Measurements from ENCODE around the gene MAP3K7. TPM values are rescaled to one million over a fixed set of nuclear protein-coding genes. Genes with fewer than 3 reads are reported as not detected.
"Not testable (repeated sequence)": the region's sequence is repeated elsewhere in the genome, so short reads cannot be mapped to it uniquely, and the experiment has no call there.

Gene MAP3K7
- polyA plus RNA-seq, 1 experiment = 23.1 TPM

GRCh38 chr6:90572856-90573255 is 14.0 kb downstream of the MAP3K7 start:
- no peaks in the 10 kb centered on the region; the same call in 1 of the 2 replicates for H3K36me3 ChIP-seq (ENCODE audit: control insufficient read depth, insufficient read depth, low read length)
- POLR2A ChIA-PET = no interaction called here
- TF ChIP-seq, protein P1, sequence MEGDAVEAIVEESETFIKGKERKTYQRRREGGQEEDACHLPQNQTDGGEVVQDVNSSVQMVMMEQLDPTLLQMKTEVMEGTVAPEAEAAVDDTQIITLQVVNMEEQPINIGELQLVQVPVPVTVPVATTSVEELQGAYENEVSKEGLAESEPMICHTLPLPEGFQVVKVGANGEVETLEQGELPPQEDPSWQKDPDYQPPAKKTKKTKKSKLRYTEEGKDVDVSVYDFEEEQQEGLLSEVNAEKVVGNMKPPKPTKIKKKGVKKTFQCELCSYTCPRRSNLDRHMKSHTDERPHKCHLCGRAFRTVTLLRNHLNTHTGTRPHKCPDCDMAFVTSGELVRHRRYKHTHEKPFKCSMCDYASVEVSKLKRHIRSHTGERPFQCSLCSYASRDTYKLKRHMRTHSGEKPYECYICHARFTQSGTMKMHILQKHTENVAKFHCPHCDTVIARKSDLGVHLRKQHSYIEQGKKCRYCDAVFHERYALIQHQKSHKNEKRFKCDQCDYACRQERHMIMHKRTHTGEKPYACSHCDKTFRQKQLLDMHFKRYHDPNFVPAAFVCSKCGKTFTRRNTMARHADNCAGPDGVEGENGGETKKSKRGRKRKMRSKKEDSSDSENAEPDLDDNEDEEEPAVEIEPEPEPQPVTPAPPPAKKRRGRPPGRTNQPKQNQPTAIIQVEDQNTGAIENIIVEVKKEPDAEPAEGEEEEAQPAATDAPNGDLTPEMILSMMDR (IDR thresholded peaks at IDR 0.05; ENCODE audit: insufficient read depth, low read depth, low read length) = no peak
- no peak for DNase-seq (ENCODE audit: low read depth)
- H3K4me3 ChIP-seq (ENCODE audit: low read depth, low read length) = no peak overlapping the region
- CTCF ChIA-PET = no interaction called here
- H3K27me3 ChIP-seq (ENCODE audit: control insufficient read depth, insufficient read depth, low read length) = no peaks in the 10 kb centered on the region

GRCh38 chr6:90569223-90569622 is 17.6 kb downstream of the MAP3K7 start:
- no peak overlapping the region for H3K4me3 ChIP-seq (ENCODE audit: low read depth, low read length)
- no peaks in the 10 kb centered on the region for H3K27me3 ChIP-seq (ENCODE audit: control insufficient read depth, insufficient read depth, low read length)
- H3K36me3 ChIP-seq (ENCODE audit: control insufficient read depth, insufficient read depth, low read length) = no peaks in the 10 kb centered on the region; the same call in 1 of the 2 replicates
- ChIA-PET POLR2A (no interaction called here), CTCF (interaction anchor here (1.3 to 1.7 kb wide), 2 partner anchors 10 to 90 kb away, joined by 3 to 4 read pairs; no protein-coding TSS in a partner anchor)
- DNase-seq (ENCODE audit: low read depth) = no peak
- TF ChIP-seq, protein P1 (IDR thresholded peaks at IDR 0.05; ENCODE audit: insufficient read depth, low read depth, low read length) = no peak

DNA sequence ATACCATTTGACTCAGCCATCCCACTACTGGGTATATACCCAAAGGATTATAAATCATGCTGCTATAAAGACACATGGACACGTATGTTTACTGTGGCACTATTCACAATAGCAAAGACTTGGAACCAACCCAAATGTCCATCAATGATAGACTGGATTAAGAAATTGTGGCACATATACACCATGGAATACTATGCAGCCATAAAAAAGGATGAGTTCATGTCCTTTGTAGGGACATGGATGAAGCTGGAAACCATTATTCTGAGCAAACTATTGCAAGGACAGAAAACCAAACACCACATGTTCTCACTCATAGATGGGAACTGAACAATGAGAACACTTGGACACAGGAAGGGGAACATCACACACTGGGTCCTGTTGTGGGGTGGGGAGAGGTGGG is 19.2 kb downstream of the MAP3K7 start:
- H3K4me3 ChIP-seq (ENCODE audit: low read depth, low read length); DNase-seq (ENCODE audit: low read depth); H3K36me3 ChIP-seq (ENCODE audit: control insufficient read depth, insufficient read depth, low read length); CTCF ChIA-PET; POLR2A ChIA-PET; H3K27me3 ChIP-seq (ENCODE audit: control insufficient read depth, insufficient read depth, low read length): not testable (repeated sequence)

DNA sequence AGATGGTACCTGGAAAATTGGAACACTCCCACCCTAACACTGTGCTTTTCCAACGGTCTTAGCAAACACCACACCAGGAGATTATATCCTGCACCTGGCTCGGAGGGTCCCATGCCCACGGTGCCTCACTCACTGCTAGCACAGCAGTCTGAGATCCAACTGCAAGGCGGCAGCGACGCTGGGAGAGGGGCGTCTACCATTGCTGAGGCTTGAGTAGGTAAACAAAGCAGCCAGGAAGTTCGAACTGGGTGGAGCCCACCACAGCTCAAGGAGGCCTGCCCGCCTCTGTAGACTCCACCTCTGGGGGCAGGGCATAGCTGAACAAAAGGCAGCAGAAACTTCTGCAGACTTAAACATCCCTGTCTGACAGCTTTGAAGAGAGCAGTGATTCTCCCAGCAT is 24.5 kb downstream of the MAP3K7 start:
- H3K4me3 ChIP-seq (ENCODE audit: low read depth, low read length); CTCF ChIA-PET; POLR2A ChIA-PET: not testable (repeated sequence)

GRCh38 chr6:90559931-90560330 is 26.9 kb downstream of the MAP3K7 start:
- no peak overlapping the region for H3K4me3 ChIP-seq (ENCODE audit: low read depth, low read length)
- no peaks in the 10 kb centered on the region for H3K27me3 ChIP-seq (ENCODE audit: control insufficient read depth, insufficient read depth, low read length)
- peaks cover 6% of the 10 kb centered on the region for H3K36me3 ChIP-seq (ENCODE audit: control insufficient read depth, insufficient read depth, low read length)
- CTCF ChIA-PET = no interaction called here
- POLR2A ChIA-PET = no interaction called here
- TF ChIP-seq, protein P1 (IDR thresholded peaks at IDR 0.05; ENCODE audit: insufficient read depth, low read depth, low read length) = no peak
- DNase-seq (ENCODE audit: low read depth) = no peak

More for the DNA sequence above, 24.5 kb downstream of the MAP3K7 start:
- H3K27me3 ChIP-seq (ENCODE audit: control insufficient read depth, insufficient read depth, low read length); DNase-seq (ENCODE audit: low read depth); H3K36me3 ChIP-seq (ENCODE audit: control insufficient read depth, insufficient read depth, low read length): not testable (repeated sequence)

DNA sequence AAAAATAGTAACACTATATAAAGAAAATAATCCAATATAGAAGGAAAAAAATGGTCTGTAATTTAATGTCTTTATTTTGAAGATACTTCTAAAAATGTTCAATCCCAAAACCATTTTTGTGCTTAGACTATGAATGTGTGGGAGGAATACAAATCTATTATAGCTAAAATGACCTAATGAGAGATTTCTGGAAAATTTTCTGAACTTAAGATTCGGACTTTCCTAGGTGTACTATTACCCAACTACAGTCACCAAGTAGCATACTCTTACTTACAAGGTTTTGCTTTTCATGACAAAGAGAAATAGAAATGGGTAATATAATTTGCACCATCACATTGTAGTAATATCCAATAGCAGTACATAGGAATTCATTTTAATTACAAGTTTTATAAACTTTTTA is 29.9 kb downstream of the MAP3K7 start:
- DNase-seq (ENCODE audit: low read depth) = no peak
- H3K4me3 ChIP-seq (ENCODE audit: low read depth, low read length) = no peak overlapping the region
- CTCF ChIA-PET = no interaction called here
- POLR2A ChIA-PET = no interaction called here
- no peaks in the 10 kb centered on the region for H3K27me3 ChIP-seq (ENCODE audit: control insufficient read depth, insufficient read depth, low read length)
- TF ChIP-seq, protein P1 (IDR thresholded peaks at IDR 0.05; ENCODE audit: insufficient read depth, low read depth, low read length) = no peak
- peaks cover 7% of the 10 kb centered on the region for H3K36me3 ChIP-seq (ENCODE audit: control insufficient read depth, insufficient read depth, low read length)

Measured in BJ (cell line).